Stimulated activated CD4-positive, alpha-beta T cell treated with anti-CD3 and anti-CD28 coated beads, Interleukin-12 subunit alpha, Interleukin-12 subunit beta, amount 100 ng/mL, for 48 hours (primary cell): ENCODE data around the gene SNU13.
"Not testable (repeated sequence)": the region's sequence is repeated elsewhere in the genome, so short reads cannot be mapped to it uniquely, and the experiment has no call there.

ENCODE experiments used
- DNase-seq, 3 donors: peaks; one replicate each; pipeline ENCODE4 v3.0.0-alpha.2; 2020; ENCODE audit warnings: low read depth in 2 of 3, low spot score in 1 of 3

Gene SNU13

DNA sequence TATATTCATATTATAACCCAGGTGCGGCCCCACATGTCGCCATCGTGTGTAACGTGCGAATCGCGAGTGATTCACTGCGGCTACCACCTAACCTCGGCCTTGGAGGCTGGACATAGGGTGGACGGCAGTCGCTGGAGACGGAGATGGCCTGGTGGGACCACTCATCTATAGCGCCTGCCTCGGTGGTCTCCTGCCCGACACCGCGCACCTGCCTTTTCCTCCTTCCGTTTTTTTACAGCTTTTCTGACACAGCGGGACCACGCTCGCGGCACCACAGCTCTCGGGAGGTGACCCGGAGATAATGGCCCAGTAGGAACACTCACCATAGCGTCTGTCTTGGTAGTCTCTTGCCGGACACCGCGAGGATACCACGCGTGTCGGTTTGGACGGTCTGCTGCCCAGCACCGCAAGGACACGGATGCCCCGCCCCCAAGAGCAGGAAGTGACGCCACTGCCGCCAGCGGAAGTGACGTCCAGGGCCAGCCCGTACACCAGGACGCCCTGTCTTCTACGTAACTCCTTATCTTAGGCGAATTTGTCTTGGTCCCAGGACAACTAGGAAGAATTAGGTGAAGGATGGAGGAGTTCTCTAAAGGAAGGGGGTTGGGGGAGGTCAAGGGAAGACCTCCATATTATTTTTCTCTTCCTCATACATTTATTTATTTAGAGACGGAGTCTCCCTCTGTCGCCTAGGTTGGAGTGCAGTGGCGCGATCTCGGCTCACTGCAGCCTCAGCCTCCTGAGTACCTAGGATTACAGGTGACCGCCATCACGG is 6.4 kb downstream of the SNU13 start:
- peak; percentile 74 to 79 (median 78) for DNase-seq

DNA sequence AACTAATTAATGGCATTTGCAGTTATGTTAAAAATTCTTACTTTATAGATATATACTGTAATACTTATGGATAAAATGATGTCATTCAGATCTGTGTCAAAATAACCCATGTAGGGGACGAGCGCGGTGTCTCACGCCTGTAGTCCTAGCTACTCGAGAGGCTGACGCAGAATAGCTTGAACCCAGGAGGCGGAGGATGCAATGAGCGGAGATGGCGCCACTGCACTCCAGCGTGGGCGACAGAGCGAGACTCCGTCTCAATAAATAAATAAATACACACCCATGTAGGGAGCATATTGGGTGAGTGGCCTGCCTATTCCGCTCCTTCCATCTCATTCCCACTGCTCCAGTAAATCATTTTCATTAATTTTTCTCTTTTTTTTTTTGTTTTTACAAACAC is 7.1 kb downstream of the SNU13 start:
- no peak for DNase-seq

DNA sequence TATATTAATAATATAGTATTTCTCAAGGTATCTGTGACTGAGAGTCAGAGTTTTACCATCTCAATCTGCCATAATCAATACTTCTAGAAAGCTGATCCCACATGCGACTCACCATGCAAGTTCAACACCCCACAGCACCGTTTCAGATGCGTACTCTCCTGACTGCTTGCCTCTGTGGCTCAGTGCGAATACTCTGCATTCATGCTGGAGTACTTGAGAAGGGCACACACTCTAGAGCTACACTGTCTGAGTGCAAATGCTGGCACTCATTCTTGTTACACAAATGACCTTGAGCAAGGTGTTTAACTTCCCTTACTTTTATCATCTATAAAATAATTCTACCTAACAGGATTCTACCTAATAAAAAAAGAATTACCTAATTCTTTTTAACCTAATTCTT is 12.5 kb downstream of the SNU13 start:
- no peak for DNase-seq

DNA sequence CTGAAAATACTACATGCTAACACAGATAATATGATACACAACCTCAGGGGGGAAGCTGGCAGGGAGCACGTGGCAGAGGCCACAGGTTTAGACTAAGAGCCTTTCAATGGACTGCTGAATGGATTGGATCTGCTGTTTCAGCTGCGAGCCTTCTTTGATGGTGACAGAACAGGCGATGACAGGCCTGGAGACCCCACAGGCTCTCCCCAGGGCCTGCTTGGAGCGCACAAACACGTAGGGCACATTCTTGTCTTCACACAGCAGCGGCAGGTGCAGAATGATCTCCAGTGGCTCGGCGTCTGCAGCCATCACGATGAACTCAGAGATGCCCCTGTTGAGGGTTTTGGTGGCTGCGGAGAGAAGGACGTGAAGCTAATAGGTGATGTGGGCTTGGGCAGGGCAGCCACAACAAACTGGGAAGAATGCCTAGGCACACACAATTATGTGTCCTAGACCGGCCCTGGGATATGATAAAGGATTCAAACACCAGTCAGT is 13.8 kb downstream of the SNU13 start:
- no peak for DNase-seq

DNA sequence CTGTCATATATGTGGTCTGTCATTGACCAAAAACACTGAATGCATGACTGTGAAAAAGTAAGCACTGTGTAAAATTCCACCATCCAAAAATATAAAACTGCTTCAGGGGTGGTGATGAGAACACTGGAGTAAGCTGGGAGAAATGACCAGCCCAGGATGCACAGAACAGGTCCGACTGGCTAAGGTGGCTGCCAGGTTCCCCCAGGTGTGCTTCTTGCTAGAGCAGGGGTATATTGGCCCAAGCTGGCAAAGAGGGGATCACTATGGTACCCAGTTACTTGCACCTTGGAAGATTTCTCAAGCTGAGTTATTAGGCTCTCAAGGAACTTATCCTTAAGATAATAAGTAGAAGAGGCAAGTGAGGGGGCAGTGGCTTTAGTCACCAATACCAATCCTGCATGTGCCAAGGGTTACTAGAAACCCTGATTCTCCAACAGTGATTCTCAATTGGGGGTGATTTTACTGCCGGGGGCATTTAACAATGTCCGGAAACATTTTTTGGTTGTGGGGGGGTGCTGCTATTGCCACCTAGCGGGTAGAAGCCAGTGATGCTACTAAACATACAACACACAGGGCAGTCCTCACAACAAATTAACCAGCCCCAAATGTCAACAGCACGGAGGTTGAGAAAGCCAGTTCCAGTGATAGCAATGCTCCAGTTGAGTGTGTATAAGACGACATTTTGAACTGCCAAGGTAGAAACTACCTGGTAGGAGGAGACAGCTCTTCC is 15.7 kb downstream of the SNU13 start:
- DNase-seq, result no peak

DNA sequence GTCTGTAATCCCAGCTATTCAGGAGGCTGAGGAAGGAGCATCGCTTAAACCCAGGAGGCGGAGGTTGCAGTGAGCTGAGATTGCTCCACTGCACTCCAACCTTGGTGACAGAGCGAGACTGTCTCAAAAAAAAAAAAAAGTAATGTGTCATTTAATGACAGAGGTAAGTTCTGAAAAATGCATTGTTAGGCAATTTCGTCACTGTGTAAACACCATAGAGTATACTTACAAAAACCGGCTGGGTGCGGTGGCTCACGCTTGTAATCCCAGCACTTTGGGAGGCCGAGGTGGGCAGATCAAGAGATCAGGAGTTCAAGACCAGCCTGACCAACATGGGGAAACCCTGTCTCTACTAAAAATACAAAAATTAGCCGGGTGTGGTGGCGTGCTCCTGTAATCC is 16.6 kb downstream of the SNU13 start:
- not testable (repeated sequence) for DNase-seq

DNA sequence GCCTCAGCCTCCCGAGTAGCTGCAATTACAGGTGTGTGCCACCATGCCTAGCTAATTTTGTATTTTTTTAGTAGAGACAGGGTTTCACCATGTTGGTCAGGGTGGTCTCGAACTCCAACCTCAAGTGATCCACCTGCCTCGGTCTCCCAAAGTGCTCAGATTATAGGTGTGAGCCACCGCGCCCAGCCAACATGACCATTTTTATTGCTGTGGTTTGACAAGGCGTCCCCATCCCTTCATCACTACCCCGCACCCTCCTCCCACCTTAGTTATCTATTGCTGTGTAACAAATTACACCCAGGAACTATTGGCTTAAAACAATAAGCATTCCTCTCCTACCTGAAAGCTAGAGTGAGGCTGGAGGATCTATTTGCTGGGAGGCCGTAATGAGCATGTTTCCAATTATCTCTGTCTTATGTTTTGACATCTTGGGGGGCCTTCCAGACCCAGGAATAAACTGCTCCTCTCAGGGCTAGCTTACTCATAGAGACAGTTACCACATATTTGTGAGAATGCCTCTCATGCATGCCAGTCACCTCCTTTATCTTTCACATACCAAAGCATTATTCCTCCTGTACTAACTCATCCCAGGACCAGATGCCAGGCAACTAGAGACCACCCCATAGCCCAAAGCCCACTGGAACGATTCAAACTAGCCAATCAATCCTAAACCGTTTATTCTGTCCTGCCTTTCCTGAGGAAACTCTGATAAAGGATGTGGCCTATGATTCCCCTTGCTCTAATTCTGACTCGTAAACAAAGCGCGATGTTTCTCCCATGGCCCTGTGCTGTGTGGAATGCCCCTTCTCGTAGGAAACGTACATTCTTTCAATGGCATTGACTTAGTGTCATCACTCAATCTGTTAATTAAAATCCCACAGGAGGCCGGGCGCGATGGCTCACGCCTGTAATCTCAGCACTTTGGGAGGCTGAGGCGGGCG is 19.4 kb downstream of the SNU13 start:
- DNase-seq, result no peak

DNA sequence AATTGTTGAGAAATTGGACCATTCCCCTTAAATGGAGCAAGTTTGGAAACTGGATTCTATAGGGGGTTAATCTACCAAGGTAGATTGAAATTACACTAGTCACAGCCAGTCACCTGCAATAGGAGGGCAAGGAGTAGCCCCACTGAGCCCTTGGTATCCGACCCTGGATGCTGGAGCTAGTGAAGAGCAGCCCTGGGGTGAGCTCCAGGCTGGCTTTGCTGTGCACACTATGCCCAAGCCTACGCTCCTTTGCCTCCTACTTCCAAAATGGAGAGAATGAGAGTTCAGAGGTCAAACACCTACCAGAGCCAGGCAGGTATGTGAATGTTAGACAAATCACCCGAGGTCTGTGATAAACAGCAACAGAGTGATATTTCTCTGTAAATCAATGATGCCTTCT is 23.7 kb downstream of the SNU13 start:
- no peak for DNase-seq

DNA sequence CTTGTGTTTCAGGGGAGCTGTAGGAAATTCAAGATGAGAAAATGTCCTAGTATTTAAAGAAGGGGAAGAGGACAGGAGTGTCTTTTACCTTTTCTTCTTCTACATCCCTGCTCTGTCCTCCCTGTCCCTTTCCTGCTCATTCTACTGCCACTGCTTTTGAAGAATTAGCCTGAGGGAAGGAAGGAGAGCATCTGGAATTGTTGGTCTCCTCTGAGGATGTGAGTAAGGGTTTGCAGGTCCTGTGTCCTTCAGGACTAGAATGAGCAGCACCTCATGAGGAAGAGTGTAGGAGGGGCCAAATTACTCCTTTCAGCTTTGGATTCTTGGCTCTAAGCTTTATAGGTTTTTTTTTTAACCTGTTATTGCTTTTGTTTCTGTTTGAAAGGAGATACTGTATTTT is 24.2 kb downstream of the SNU13 start:
- DNase-seq, result no peak

DNA sequence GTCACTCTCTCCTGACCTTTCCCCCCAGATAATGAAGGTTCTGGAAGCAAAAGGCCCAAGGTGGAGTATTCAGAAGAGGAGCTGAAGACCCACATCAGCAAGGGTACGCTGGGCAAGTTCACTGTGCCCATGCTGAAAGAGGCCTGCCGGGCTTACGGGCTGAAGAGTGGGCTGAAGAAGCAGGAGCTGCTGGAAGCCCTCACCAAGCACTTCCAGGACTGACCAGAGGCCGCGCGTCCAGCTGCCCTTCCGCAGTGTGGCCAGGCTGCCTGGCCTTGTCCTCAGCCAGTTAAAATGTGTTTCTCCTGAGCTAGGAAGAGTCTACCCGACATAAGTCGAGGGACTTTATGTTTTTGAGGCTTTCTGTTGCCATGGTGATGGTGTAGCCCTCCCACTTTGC is 25.1 kb downstream of the SNU13 start:
- not testable (repeated sequence) for DNase-seq

DNA sequence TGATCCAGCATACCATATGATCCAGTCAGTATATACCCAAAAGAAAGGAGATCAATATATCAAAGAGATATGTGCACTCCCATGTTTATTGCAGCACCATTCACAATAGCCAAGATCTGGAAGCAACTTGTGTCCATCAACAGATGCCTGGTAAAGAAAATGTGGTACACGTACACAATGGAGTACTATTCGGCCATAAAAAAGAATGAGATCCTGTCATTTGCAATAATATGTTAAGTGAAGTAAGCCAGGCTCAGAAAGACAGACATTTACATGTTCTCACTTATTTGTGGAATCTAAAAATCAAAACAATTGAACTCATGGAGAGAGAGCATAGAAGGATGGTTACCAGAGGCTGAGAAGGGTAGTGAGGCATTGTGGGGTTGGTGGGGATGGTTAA is 27.0 kb downstream of the SNU13 start:
- no peak for DNase-seq

DNA sequence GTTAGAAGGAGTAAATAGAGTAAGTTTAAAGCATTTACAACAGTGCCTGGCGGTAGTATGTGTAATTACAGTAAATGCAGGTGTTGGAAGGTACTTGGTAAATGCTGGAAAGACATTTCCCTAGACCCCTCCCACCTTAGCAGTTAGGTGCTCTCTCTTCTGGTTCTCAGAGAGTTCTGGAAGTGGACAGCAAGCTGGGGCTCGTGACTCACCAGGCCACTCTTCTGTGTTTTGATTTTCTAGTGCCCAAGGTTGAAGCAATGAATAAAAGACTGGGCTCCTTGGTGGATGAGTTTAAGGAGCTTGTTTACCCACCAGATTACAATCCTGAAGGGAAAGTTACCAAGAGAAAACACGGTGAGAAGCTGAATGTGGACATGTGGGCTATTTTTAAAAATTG is 27.6 kb downstream of the SNU13 start:
- no peak for DNase-seq

DNA sequence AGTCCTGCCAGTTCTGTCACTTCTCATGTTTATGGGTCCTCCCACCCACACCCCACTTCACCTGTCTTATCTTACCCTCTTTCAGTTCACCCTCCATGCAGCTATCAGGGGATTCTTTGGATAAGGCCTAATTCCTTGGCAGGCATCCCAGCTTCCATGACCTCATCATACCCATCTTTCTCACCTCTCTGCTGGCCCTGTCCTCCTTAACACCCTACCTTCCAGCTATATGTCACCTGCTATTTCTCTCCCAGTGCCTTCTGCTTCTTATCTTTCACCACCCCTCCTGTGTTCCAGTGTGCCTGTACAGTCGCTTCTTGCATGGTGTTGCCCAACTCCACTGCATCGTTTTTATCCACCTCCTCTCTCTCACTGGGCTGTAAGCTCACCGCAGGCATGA is 28.3 kb downstream of the SNU13 start:
- DNase-seq, result no peak

DNA sequence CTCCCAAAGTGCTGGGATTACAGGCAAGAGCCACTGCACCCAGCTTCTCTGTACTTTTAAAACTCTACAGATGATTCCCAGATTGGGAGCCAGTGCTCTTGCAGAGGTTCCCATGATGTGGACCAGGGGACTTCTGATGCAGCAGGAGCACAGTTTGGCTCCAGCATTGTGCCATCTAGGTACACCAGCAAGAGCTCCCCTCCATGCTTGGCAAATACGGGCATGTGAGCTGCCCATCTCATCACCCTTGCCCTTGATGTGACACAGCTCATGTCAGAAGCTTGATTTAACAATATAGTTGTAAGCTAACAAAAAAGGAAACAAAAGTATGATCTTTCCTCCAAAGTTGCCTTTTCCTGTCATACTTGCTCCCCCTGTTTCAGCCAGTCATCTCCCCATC is 28.7 kb downstream of the SNU13 start:
- no peak for DNase-seq

DNA sequence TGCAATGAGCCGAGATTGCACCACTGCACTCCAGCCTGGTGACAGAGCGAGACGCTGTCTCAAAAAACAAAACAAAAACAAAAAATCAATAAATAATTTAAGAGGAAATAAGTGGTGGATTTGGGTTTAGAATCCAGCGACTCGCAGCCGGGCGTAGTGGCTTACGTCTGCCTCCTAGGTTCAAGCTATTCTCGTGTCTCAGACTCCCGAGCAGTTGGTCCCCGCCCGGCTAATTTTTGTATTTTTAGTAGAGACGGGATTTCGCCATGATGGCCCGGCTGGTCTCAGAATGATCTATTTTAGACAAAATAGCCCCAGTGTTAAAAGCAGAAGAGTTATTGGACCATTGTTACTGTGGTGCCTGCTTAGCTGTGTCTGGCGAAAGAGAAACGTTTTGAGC is 29.8 kb downstream of the SNU13 start:
- DNase-seq, result no peak

DNA sequence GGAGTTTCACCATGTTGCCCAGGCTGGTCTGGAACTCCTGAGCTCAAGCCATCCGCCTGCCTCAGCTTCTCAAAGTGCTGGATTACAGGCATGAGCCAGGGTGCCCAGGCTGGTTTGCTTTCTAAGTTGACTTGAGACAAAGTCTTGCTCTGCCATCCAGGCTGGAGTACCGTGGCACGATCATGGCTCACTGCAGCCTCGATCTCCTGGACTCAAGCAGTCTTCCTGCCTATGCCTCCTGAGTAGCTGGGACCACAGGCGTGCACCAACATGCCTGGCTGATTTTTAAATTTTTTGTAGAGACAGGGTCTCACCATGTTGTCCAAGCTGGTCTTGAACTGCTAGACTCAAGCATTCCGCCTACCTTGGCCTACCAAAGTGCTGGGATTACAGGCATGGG is 31.0 kb downstream of the SNU13 start:
- no peak for DNase-seq

DNA sequence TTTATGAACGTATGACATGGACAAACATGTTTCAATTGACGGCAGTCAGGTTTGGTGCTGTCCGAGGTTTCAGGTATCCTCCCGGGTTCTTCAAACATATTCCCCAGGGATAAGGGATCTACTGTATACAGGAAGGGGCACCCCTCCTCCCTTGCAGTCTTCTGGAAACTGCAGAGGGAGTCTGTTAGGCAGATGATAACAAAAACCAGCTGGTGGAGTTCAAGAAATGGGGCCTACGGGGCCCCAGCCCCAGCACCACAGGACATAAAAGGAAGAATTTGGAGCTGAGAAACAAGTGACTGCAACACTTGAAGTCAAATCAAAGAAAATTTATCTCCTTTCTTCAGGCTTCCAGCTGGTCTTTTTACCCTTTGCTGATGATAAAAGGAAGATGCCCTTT is 32.1 kb downstream of the SNU13 start:
- DNase-seq, result no peak

DNA sequence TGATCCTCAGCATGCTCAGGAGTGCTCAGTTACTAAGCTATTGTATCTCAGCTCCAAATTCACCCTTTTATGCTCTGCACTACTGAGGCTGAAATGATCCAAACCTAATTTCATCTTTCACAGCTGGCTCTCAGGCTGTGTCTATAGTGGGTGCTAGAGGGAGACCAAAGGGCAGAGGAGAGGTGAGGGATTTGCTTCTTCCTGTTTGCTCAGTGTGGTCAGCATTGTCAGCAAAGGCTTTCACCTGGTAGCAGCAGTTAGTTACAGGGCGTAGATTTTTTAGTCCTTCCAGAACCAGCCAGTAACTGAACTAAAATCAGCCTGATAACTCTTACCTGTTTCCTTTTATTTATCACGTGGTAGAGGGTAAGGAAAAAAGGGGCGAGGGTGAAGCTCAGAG is 34.3 kb downstream of the SNU13 start:
- DNase-seq, result no peak

DNA sequence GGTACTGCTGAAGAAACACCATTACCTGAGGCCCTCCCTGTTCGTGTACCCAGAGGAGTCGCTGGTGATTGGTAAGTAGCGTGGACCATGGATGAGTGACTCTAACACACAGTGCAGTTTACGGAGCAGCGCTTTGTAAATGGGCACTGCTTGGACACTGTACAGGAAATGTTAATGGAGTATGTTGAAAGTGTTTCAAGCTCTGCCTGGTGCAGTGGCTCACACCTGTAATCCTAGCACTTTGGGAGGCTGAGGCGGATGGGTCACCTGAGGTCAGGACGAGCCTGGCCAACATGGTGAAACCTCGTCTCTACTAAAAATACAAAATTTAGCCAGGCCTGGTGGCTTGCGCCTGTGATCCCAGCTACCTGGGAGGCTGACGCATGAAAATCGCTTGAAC is 37.8 kb downstream of the SNU13 start:
- DNase-seq, result no peak

DNA sequence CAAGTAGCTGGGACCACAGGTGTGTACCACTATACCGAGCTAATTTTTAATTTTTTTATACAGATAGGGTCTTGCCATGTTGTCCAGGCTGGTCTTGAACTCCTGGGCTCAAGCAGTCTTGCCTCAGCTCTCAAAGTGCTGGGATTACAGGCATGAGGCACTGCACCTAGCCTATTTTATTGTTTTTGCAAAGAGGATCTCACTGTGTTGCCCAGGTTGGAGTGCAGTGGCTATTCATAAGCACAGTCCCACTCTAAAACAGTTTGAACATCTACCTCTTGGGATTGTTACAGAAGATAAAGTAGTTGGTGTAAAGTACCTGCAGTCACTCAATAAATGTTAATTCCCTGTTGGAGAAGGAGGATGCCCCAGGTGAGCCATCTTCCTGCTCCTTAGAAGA is 38.4 kb downstream of the SNU13 start:
- DNase-seq, result no peak

DNA sequence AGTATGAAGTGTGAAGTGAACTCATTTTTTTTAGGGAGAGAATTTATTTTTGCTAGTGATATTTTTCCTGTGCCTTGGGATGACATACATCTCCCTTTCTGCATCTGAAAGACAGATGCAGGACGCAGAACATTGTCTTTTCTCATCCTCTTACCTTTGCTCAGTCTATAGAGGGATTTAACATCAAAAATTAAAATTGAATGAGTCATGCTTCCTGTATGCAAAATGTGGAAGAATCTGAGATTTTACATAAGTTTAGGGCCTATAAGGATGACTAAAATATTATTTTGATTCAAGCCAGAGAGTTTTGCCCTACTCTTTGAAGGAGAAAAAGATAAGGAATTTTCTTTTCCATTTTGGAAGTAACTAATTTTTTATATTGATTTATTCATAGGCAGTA is 40.2 kb downstream of the SNU13 start:
- DNase-seq, result no peak

DNA sequence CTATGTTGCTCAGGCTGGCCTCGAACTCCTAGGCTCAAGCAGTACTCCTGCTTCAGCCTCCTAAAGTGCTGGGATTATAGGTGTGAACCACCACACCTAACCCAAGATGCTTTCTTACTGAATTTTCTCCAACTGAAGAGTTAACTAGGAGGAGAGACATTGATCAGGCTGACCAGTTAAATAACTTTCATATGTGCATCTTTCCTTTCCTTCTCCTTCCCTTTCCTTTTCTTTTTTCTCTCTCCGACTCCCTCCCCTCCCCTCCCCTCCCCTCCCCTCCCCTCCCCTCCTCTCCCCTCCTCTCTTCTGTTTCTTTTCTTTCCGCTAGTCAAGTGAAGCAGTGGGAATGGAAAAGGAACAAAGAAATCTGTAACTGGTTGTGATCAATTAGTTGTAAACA is 40.9 kb downstream of the SNU13 start:
- DNase-seq, result no peak
